Inferior parietal cortex (tissue), 1 donor: Measurements from ENCODE around the gene CTAG1B.
"Not testable (repeated sequence)": the region's sequence is repeated elsewhere in the genome, so short reads cannot be mapped to it uniquely, and the experiment has no call there.

ENCODE experiments used
- DNase-seq: peaks from one replicate; pipeline ENCODE4 v3.0.0-alpha.2; 2016; ENCODE audit errors: extremely low spot score

The CTAG1B gene

DNA sequence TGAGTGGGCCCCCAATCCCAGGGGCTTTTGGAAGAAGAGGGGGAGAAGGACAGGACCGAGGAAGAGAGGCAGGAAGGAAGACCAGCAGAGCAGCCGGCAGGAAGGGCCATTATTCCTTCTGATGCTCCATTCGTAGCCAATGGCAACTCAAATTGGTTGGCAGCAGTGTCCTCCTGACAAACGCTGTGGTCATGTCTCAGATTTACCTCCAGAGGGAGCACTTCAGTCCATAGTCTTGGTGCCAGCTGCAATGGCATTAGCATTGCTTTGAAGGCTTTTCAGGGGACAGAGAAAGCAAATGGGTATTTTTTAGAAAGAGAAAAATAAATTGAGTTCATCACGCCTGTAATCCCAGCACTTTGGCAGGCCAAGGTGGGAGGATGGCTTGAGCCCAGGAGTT, 9.9 kb upstream of the CTAG1B start:
- not testable (repeated sequence) for DNase-seq

DNA sequence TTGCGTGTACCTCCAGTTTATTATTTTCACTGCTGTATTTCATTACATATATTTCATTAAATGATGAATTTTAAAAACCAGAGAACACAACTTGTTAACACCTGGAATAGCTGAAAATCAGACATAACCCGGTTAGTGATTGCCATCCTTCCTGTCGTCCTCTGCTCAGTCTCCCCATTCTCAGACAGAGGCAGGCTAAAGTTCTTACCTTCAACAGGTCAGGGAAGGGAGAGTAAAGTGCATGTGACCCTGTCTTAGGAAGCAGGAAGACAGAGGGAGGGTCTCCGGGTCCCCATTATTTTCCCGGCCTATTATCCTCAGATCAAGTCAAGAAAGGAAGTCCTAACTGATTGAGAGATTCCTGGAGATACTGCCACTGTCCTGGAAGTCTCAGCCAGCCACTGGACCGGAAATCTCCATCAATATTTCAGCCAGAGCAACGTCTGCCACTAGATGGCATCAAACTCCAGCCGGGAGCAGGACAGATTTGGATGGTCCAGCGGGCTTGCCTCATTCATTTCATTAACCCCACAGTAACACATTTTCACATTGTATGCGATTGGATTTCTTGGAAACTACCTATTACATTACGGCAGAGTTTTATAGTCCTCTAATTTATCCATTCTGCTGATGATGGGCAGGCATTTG, 1.8 kb upstream of the CTAG1B start:
- DNase-seq: not testable (repeated sequence)

DNA sequence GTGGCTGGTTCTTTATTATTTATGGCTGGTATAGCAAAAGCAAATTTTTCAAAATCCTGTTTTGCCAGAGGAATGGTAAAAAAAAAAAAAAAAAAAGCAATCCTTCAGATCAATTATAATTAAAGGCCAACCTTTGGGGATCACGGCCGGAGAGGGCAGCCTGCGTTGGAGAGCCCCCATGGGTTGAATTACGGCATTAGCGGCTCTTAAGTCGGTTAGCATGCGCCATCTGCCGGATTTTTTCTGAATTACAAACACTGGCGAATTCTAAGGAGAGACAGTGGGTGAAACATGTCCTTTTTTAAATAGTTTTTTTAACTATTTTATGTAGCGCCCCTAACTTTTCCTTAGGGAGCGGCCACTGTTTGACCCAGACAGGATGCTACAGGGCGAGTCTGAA, 5.5 kb downstream of the CTAG1B start:
- not testable (repeated sequence) for DNase-seq

DNA sequence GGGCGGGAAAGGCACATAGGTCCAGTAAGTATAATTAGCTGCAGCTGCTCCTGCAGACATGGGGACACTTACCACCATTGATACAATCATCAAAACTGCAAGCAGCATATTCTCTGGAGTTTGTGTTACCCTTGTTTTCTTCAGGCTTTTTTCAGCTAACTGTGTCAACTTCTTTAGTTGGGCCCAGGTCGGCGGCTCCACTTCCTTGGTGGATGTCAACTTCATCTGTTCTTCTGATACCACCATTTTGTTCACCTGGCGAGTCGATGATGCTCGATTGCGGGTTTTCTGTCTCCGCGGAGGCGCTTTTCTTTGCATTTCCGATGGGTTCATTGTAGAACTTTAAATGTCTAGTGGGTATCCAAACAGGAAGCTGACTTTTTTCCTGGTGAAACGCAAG, 7.9 kb downstream of the CTAG1B start:
- not testable (repeated sequence) for DNase-seq

DNA sequence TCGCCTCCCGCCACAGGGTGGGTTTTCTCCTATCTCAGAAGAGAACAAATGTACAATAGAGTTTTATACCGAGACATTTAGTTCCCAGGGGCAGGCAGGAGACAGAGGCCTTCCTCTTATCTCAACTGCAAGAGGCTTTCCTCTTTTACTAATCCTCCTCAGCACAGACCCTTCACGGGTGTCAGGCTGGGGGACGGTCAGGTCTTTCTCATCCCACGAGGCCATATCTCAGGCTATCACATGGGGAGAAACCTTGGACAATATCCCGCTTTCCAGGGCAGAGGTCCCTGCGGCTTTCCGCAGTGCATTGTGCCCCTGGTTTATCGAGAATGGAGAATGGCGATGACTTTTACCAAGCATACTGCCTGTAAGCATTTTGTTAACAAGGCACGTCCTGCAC, 10.3 kb downstream of the CTAG1B start:
- DNase-seq: not testable (repeated sequence)

DNA sequence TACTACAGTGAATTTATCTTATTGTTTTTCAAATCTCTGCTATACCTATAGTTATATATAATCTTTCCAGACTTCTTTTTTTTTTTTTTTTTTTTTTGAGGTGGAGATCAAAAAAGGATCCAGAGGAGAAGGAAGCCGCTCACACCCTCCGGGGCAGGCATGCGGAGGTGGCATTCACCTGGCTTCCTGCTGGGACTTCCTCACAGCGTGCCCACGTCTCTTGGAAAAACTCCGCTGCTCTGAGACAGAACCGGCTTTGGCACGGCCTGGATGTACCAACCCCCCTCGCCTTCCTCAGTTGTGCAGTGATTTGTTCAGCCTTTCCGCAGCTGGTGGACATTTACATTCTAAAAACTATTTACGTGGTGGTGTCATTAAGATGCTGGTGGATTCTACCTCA, 11.1 kb downstream of the CTAG1B start:
- not testable (repeated sequence) for DNase-seq

DNA sequence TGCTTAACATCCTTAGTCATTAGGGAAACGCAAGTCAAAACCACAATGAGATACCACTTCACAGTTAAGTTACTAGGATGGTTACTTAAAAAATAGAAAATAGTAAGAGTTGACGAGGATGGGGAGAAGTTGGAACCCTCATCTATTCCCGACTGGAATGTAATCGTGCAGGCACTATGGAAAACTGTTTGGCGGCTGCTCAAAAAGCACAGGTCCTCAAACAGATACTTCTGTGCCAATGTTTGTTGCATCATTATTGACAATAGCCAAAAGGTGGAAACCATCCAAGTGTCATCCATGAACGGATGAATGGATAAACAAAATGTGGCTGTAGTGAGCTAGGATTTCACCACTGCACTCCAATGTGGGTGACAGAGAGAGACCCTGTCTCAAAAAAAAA, 11.7 kb downstream of the CTAG1B start:
- no peak for DNase-seq

DNA sequence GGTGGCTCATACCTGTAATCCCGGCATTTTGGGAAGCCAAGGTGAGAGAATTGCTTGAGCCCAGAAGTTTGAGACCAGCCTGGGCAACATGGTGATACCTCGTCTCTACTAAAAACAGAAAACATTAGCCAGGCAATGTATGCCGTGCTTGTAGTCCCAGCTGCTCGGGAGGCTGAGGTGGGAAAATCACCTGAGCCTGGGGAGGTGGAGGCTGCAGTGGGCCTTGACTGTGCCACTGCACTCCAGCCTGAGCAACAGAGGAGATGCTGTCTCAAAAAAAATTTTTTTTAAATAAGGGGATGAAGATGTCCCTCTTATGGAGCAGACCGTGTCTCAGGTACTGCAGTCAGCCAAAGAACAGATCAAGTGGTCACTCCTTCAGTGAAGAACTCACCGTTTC, 13.5 kb downstream of the CTAG1B start:
- no peak for DNase-seq

DNA sequence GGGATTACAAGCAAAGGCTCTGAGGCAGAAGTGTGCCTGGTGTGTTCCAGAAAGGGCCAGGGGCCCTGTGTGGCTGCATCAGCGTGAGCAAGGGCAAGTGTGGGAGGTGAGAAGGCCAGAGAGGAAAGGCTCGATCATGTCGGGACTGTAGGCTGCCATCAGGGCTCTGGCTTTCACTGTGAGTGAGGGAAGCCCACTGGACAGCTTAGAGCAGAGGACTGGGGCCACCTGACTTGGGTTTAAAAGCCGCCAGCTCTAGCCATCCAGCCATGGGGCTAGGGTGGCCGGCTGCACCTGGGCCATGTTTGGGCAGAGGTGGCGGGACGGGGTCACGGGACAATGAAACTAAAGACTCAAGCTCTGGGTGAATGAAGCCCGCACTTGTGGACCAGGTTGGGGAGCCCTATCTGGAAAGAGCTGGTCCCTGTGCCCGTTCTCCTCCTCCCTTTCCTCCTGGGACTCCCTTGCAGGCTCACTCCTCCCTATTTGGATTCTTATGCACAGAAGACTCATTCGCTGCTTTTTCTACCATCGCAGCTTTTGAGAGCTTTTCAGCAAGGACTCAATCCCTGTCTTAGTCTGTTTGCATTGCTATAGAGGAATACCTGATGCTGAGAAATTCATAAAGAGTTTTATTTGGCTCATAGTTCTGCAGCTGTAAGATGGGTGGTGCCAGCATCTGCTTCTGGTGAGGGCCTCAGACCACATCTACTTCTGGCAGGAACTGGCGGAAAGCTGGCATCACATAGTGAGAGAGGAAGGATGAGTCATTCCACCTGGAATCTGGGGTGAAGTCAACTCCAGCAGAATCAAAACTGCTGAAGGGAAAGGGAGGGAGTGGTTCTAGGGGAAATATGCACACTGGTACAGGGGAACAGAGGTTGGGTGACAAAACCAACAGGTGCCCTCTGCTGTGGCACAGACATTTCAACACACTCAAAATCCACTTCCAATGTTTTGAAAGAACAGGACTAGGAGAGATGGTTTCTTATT, 15.3 kb downstream of the CTAG1B start:
- DNase-seq: peak; percentile 1

DNA sequence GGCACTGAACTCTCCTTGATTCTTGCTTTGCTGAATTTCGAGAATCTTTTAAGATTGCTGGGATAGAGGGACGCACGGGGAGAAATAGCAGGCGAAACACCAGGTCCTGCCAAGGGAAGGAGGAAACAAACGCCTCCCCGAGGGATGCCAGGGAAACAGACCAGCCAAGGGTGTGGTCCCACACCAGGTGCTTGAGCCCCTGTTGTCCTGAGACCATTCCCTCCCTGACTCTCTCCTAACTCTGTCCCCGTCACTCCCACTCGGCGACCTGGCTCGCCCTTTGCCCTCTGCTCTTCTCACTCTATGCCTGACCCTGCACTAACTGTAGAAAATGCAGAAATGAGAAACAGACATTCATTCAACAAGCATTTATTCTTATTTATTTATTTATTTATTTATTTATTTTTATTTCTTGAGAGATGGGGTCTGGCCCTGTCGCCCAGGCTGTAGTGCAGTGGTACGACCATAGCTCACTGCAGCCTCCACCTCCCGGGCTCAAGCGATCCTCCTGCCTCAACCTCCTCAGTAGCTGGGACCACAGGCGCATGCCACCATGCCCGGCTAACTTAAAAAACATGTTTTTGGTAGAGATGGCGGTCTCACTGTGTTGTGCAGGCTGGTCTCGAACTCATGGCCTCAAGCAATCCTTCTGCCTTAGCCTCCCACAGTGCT, 16.2 kb downstream of the CTAG1B start:
- no peak for DNase-seq

DNA sequence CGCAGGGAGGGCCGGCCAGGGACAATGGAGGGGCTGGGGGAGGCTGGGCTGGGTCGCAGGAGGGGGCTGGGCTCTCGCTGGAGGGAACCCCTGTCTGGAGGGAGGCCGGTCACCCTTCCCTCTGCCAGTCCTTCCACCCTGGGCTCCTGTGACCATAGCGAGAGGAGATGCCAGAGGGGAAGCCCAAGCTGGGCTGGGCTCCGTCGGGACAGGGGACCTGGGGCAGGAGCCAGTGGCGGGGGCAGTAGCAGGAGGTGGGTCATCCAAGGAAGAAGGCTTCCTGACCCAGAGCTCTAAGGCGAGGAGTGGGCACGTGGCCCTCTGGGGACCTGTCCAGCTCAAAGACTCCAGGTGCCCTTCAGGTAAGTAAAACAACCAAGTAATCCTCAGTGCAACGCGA, 16.9 kb downstream of the CTAG1B start:
- no peak for DNase-seq

DNA sequence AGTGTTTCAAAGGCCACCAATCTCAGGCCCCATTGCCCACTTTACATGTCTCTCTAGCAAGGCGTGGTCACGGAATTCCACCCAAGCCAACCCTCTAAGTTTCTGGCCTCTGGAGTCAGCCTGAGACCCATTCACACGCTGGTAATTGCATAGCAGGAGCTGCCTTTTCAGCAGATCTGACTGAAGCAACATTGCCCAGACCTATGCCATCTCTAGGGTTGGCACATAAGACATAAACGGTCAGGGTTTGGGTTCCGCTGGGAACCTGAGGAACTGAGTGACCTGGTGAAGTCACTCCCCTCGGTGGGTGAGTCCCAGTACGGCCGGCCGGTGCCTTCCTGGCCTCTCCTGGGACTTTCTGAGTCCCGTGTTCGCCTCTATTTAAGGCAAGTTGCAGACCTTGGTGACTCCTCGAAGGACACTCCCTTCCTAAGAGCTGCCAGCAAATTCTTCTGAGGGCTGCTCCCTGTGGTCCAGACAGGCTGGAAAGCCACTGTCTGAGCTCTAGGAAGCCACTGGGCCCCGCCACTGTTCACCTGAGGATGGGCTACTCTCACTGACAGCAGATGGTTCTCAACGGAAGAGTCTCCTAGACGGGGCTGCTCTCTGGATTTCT, 18.2 kb downstream of the CTAG1B start:
- DNase-seq: no peak

DNA sequence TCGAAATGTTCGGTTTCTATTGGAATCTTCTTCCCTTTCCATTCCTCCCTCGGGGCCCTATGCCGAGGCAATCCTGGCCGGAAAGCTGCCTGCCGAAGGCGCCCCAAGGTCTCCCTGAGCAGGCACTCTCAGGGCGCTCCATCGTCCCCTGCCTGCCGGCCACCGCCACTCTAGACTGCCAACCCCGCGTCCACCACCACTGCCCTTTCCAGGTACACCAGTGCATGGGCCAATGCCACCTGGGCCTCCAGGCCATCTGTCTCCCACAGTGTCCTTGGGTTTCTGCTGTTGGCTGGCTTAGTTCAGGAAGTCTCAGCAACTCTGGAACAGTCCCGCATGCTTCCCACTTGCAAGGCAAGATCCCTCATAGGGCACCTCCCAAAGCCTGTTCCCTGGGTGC, 19.6 kb downstream of the CTAG1B start:
- no peak for DNase-seq

DNA sequence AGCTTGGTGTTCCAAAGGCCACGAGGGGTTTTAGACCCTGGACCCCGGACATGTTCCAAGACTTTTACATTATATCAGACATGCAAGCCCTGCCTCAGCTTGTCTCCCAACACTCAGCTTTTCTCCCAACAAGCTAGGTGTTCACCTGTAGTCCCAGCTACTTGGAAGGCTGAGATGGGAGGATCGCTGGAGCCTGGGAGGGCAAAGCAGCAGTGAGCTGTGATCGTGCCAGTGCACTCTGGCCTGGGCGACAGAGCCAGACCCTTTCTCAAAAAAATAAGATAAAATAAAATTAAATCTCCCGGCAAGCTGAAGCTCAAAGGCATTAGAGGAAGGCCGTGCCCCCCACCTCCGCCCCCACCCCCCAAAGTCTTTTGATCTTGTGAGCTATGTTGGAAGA, 20.4 kb downstream of the CTAG1B start:
- no peak for DNase-seq

DNA sequence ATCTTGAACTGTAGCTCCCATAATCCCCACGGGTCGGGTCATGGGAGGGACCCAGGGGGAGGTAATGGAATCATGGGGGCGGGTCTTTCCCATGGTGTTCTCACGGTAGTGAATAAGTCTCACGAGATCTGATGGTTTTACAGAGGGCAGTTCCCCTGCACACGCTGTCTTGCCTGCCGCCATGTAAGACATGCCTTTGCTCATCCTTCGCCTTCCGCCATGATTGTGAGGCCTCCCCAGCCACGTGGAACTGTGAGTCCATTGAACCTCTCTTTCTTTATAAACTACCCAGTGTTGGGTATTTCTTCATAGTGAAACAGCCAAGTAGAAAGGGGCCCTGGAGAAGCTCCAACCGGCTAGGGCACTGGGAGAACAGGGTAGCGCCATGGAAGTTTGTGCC, 21.9 kb downstream of the CTAG1B start:
- no peak for DNase-seq

DNA sequence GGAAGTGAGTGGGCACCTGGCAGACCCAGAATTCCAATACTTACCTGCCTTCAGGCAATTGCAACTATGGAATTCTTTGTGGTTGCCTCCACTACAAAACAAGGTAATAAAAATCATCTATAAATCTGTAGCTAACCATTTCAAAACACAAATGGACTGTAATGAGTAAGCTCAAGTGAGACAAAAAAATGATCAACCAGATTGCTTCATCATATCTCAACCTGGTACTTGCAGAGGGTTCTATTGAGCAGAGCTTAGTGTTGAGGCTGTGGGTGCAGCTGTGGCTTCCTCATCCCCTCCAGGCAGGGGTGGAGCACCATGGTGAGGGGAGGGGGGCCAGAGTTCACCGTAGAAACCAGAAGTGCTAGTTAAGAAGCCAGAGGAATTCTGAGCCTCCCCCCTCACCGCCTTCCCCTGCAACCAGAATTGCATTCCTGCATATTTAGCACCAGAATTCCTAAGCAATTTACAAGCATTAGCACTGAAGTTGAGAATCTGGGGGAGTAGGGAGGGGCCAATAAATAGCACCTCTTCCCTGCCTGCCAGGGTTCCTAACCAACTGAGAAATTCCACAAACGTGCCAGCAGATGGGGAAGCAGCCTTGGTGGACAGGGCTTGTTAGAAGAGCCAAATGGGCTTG, 22.7 kb downstream of the CTAG1B start:
- no peak for DNase-seq

DNA sequence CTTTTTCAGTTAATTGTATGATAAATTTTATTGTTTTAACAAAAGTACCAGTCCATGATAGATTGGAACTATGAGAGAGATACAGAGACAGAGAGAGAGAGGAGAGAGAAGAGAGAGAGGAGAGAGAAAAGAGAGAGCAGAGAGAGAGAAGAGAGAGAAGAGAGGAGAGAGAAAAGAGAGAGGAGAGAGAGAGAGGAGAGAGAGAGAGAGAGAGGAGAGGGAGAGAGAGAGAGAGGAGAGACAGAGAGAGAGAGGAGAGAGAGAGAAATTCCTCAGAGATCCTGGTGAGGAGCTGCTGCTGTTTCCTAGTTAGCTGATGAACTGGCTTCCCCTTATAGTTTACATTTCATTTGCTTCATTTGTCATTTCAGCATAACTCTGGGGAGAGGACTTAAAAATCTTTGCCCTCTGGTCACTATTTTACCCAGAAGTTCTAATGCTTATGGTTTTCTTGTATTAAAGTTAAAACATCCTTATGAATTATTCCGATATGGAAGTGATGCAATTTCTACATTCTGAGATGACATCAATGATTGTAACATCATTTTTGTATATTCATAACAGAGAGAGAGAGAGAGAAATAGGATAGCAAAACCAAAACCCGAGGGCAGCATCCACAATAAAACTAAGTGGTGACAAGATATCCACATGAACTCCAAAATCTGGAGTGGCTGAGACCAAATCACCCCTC, 23.4 kb downstream of the CTAG1B start:
- DNase-seq: no peak

DNA sequence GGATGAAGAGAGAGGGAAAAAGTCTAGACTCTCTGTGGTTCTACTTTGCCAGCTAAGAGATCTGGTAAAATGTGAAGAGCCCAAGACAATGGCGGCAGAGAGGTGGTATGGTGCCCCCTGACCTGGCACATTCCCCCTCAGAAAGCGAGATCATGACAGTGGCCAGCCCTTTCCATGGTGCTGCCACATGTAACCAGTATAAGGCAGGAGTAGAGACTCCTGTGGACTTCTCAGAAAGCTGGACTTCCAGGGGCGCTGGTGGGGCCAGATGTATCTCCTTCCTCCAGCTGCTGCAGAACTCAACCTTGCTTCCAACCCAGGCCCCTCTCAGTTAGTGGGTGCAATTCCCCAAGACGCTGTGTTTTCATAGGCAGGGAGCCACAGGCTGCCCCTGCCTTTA, 24.6 kb downstream of the CTAG1B start:
- no peak for DNase-seq

DNA sequence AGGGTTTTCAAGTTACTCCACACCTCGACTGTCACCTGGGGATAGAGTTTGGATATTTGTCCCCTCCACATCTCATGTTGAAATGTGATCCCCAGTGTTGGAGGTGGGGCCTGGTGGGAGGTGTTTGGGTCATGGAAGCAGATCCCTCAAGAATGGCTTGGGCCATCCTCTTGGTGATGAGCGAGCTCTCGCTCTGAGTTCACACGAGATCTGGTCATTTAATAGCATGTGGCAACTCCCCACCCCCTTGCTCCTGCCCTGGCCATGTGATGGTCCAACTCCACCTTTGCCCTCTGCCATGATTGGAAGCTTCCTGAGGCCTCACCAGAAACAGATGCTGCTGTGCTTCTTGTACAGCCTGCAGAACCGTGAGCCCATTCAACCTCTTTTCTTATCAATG, 25.9 kb downstream of the CTAG1B start:
- DNase-seq: no peak

DNA sequence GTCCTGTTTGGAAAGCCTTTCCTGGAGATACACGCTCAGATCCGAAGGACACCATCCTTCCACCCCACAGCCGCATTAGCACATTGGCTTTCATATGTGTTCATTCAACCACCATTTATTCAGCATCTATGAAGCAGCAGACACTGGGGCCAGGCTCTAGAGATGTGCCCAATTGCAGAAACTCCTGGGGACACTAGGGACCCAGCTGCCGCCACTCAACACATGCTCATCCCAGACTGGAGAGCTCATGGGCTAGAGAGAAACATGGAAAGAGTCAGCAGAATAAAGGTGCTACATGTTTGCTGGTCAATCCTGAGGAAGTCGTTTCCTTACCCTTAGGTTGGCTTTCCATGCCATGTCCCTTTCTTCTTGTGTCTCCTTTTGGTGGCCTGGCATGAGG, 26.6 kb downstream of the CTAG1B start:
- no peak for DNase-seq

DNA sequence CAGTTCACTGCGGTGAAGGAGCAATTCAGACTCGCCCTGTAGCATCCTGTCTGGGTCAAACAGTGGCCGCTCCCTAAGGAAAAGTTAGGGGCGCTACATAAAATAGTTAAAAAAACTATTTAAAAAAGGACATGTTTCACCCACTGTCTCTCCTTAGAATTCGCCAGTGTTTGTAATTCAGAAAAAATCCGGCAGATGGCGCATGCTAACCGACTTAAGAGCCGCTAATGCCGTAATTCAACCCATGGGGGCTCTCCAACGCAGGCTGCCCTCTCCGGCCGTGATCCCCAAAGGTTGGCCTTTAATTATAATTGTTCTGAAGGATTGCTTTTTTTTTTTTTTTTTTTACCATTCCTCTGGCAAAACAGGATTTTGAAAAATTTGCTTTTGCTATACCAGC, 28.7 kb downstream of the CTAG1B start:
- not testable (repeated sequence) for DNase-seq
